ENCODE results near the gene APOA5.

- TF ChIP-seq POLR2AphosphoS5 (IDR thresholded peaks at IDR 0.05; ENCODE audit: low read depth) = no peak
- TF ChIP-seq, protein P1, sequence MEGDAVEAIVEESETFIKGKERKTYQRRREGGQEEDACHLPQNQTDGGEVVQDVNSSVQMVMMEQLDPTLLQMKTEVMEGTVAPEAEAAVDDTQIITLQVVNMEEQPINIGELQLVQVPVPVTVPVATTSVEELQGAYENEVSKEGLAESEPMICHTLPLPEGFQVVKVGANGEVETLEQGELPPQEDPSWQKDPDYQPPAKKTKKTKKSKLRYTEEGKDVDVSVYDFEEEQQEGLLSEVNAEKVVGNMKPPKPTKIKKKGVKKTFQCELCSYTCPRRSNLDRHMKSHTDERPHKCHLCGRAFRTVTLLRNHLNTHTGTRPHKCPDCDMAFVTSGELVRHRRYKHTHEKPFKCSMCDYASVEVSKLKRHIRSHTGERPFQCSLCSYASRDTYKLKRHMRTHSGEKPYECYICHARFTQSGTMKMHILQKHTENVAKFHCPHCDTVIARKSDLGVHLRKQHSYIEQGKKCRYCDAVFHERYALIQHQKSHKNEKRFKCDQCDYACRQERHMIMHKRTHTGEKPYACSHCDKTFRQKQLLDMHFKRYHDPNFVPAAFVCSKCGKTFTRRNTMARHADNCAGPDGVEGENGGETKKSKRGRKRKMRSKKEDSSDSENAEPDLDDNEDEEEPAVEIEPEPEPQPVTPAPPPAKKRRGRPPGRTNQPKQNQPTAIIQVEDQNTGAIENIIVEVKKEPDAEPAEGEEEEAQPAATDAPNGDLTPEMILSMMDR (conservative IDR thresholded peaks at IDR 0.05; ENCODE audit: low read depth in 2 of 2) = no peak
- TF ChIP-seq ETS1 (IDR thresholded peaks at IDR 0.05) = no peak
- no peak for TF ChIP-seq CREB1 (CRISPR knock-in tag; IDR thresholded peaks at IDR 0.05; ENCODE audit: low read depth)
- no peak for TF ChIP-seq EZH2 (IDR thresholded peaks at IDR 0.05; ENCODE audit: low read depth, unreplicated experiment)
- TF ChIP-seq REST (IDR thresholded peaks at IDR 0.05; ENCODE audit: unreplicated experiment) = no peak
- no peak for TF ChIP-seq NANOG (IDR thresholded peaks at IDR 0.05; ENCODE audit: borderline replicate concordance)
- TF ChIP-seq ZNF331 (CRISPR knock-in tag; IDR thresholded peaks at IDR 0.05; ENCODE audit: low read depth) = no peak
- TF ChIP-seq EZH2phosphoT487 (IDR thresholded peaks at IDR 0.05; ENCODE audit: unreplicated experiment) = no peak
- TF ChIP-seq STAT1 (IDR thresholded peaks at IDR 0.05; ENCODE audit: unreplicated experiment) = no peak
- TF ChIP-seq JUNB (IDR thresholded peaks at IDR 0.05; ENCODE audit: unreplicated experiment) = no peak
Measured at GRCh38 chr11:116798368-116798767, 6.7 kb upstream of the APOA5 start.
